ENCODE data around the gene SYTL3.
A peak's percentile ranks its signal among the peaks of the same experiment; 100 is the strongest.
"Not testable (repeated sequence)": the region's sequence is repeated elsewhere in the genome, so short reads cannot be mapped to it uniquely, and the experiment has no call there.

The SYTL3 gene

GRCh38 chr6:158649289-158650143, at the start of gene SYTL3:
Gene SYTL3, plus strand, starts transcription at chr6:158650054. Its CDS starts 13,215 bp downstream, at chr6:158663269.
- DNase-seq: no peak

GRCh38 chr6:158603261-158604047, 46.4 kb upstream of the SYTL3 start:
- DNase-seq: no peak

- DNase-seq: no peak
These were observed 45.8 kb upstream of the SYTL3 start for GRCh38 chr6:158604048-158604406.

- DNase-seq: peak; percentile 52
These were observed 44.5 kb upstream of the SYTL3 start for GRCh38 chr6:158605266-158605878.

GRCh38 chr6:158606011-158606410, 43.8 kb upstream of the SYTL3 start:
- not testable (repeated sequence) for DNase-seq

- DNase-seq: no peak
These were observed 42.9 kb upstream of the SYTL3 start for GRCh38 chr6:158606935-158607334.

GRCh38 chr6:158607411-158608170, 42.3 kb upstream of the SYTL3 start:
- no peak for DNase-seq

GRCh38 chr6:158608221-158608620, 41.6 kb upstream of the SYTL3 start:
- no peak for DNase-seq

GRCh38 chr6:158609455-158610155, 40.2 kb upstream of the SYTL3 start:
- DNase-seq: no peak

GRCh38 chr6:158610319-158610968, 39.4 kb upstream of the SYTL3 start:
- no peak for DNase-seq

- no peak for DNase-seq
These were observed 38.8 kb upstream of the SYTL3 start for GRCh38 chr6:158611039-158611438.

- DNase-seq: no peak
These were observed 38.1 kb upstream of the SYTL3 start for GRCh38 chr6:158611541-158612370.

- DNase-seq: not testable (repeated sequence)
These were observed 35.2 kb upstream of the SYTL3 start for GRCh38 chr6:158614606-158615005.

- not testable (repeated sequence) for DNase-seq
These were observed 31.6 kb upstream of the SYTL3 start for GRCh38 chr6:158618289-158618688.

GRCh38 chr6:158619922-158620801, 29.7 kb upstream of the SYTL3 start:
- no peak for DNase-seq

- DNase-seq: no peak
These were observed 28.7 kb upstream of the SYTL3 start for GRCh38 chr6:158620963-158621693.

- no peak for DNase-seq
These were observed 27.9 kb upstream of the SYTL3 start for GRCh38 chr6:158621694-158622544.
